ENCODE measurements around the gene PGLYRP2.
"Not testable (repeated sequence)": the region's sequence is repeated elsewhere in the genome, so short reads cannot be mapped to it uniquely, and the experiment has no call there.

Gene PGLYRP2

DNA sequence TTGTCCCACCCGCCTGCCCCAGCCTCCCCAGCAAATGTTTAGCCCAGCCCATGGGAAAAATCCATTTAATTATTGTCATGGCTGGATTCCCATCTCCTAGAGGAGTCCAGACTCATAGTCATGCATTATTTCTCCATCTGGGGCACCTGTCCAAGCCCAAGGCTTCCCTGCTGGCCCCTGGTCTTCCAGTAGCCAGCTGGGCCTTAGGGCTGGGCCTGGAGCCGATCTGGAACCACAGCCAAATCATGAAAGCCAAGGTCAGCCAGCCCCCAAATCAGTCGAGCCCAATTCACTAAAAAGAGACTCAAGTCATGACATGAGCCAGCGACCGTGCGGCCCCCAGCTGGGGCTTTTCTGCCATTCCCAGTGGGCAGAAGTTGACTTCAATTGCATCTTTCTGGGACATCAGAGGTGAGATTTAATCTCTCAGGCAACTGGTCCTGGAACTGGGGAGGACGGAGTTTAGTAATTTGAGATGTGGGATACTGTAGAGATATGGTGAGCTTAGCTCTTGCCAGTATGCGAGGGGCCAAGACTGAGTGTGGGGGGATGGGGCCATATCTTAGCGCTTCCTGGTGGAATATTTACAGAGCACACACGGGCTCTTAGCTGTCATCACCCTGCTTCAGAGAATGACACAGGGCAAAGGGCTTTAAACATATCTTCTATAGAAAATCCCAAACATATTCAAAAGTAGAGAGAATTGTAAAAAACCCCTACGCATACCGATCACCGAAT, 9.4 kb upstream of the PGLYRP2 start:
- DNase-seq (ENCODE audit: low read depth): no peak
- in situ Hi-C loops (cut with HindIII; ENCODE audit: low sequenced_read_pairs): no loop called here

GRCh38 chr19:15487038-15487437, 7.7 kb upstream of the PGLYRP2 start:
- in situ Hi-C loops (cut with HindIII; ENCODE audit: low sequenced_read_pairs): no loop called here
- TF ChIP-seq, protein P1, sequence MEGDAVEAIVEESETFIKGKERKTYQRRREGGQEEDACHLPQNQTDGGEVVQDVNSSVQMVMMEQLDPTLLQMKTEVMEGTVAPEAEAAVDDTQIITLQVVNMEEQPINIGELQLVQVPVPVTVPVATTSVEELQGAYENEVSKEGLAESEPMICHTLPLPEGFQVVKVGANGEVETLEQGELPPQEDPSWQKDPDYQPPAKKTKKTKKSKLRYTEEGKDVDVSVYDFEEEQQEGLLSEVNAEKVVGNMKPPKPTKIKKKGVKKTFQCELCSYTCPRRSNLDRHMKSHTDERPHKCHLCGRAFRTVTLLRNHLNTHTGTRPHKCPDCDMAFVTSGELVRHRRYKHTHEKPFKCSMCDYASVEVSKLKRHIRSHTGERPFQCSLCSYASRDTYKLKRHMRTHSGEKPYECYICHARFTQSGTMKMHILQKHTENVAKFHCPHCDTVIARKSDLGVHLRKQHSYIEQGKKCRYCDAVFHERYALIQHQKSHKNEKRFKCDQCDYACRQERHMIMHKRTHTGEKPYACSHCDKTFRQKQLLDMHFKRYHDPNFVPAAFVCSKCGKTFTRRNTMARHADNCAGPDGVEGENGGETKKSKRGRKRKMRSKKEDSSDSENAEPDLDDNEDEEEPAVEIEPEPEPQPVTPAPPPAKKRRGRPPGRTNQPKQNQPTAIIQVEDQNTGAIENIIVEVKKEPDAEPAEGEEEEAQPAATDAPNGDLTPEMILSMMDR (IDR thresholded peaks at IDR 0.05; ENCODE audit: low read depth, low read length, missing control alignments): no peak
- no peak for DNase-seq (ENCODE audit: low read depth)
- H3K4me3 ChIP-seq (ENCODE audit: low read depth, low read length): no peak overlapping the region

More for the DNA sequence above, 9.4 kb upstream of the PGLYRP2 start:
- TF ChIP-seq, protein P1 (IDR thresholded peaks at IDR 0.05; ENCODE audit: low read depth, low read length, missing control alignments): no peak
- no peak overlapping the region for H3K4me3 ChIP-seq (ENCODE audit: low read depth, low read length)

DNA sequence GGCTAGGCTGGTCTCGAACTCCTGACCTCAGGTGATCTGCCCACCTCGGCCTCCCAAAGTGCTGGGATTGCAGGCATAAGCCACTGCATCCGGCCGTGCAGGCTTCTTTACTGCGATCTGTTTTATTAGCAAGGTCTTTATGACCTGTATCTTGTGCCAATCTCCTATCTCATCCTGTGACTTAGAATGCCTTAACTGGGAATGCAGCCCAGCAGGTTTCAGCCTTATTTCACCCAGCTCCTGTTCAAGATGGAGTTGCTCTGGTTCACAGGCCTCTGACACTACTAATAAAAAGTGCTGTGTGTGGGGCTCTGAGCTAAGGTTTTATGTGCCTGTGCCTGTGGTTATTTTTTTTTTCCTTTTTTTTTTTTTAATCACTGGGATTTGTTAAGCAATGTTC, 6.5 kb upstream of the PGLYRP2 start:
- in situ Hi-C loops (cut with HindIII; ENCODE audit: low sequenced_read_pairs); H3K4me3 ChIP-seq (ENCODE audit: low read depth, low read length); DNase-seq (ENCODE audit: low read depth): not testable (repeated sequence)

GRCh38 chr19:15480996-15481395, 1.7 kb upstream of the PGLYRP2 start:
- DNase-seq (ENCODE audit: low read depth); in situ Hi-C loops (cut with HindIII; ENCODE audit: low sequenced_read_pairs): not testable (repeated sequence)

GRCh38 chr19:15476325-15476724, 3.0 kb downstream of the PGLYRP2 start:
- no peak for DNase-seq (ENCODE audit: low read depth)
- in situ Hi-C loops (cut with HindIII; ENCODE audit: low sequenced_read_pairs): no loop called here
- TF ChIP-seq, protein P1 (IDR thresholded peaks at IDR 0.05; ENCODE audit: low read depth, low read length, missing control alignments): no peak
- H3K4me3 ChIP-seq (ENCODE audit: low read depth, low read length): no peak overlapping the region

More at GRCh38 chr19:15480996-15481395, 1.7 kb upstream of the PGLYRP2 start:
- not testable (repeated sequence) for H3K4me3 ChIP-seq (ENCODE audit: low read depth, low read length)

GRCh38 chr19:15475611-15476010, 3.7 kb downstream of the PGLYRP2 start:
- in situ Hi-C loops (cut with HindIII; ENCODE audit: low sequenced_read_pairs): no loop called here
- H3K4me3 ChIP-seq (ENCODE audit: low read depth, low read length): no peak overlapping the region
- no peak for DNase-seq (ENCODE audit: low read depth)
- TF ChIP-seq, protein P1 (IDR thresholded peaks at IDR 0.05; ENCODE audit: low read depth, low read length, missing control alignments): no peak

GRCh38 chr19:15475169-15475568, 4.1 kb downstream of the PGLYRP2 start:
- H3K4me3 ChIP-seq (ENCODE audit: low read depth, low read length): no peak overlapping the region
- TF ChIP-seq, protein P1 (IDR thresholded peaks at IDR 0.05; ENCODE audit: low read depth, low read length, missing control alignments): no peak
- in situ Hi-C loops (cut with HindIII; ENCODE audit: low sequenced_read_pairs): no loop called here
- no peak for DNase-seq (ENCODE audit: low read depth)

DNA sequence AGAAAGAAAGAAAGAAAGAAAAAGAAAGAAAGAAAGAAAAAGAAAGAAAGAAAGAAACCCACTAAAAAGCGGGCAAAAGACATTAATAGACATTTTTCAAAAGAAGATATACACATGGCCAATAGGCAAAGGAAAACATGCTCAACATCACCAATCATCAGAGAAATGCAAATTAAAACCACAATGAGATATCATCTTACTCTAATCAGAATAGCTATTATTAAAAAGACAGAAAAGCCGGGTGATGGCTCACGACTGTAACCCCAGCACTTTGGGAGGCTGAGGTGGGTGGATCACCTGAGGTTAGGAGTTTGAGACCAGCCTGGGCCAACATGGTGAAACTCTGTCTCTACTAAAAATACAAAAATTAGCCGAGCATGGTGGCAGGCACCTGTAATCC, 5.5 kb downstream of the PGLYRP2 start:
- H3K4me3 ChIP-seq (ENCODE audit: low read depth, low read length); in situ Hi-C loops (cut with HindIII; ENCODE audit: low sequenced_read_pairs); DNase-seq (ENCODE audit: low read depth): not testable (repeated sequence)
